HepG2 (cell line): ENCODE data around the gene WDR45B. TPM values are rescaled to one million over a fixed set of nuclear protein-coding genes. Genes with fewer than 3 reads are reported as not detected.

Source experiments
- ATAC-seq: fragments of 200-7000 bp; cut with Tn5 transposase; 3 replicates; pipeline ENCODE4 v1.9.1; 2020; ENCODE audit warnings: mild to moderate bottlenecking, moderate library complexity
- BruUV-seq: library from RNA; stranded (reverse); fragments of 400-500 nt; replicated peaks from 2 replicates; lab custom pipeline; 2021; lab: Mats Ljungman, UMichigan
- CTCF ChIA-PET: fragments of 300-600 bp; formaldehyde crosslinking; extraction: SDS; loops from one replicate; lab custom pipeline; 2021; ENCODE audit warnings: low total read pairs, inconsistent platforms, low intra/inter-chr PET ratio; lab: Yijun Ruan, JAX
- POLR2A ChIA-PET: fragments of 350-600 bp; sonication (Branson Sonifier 250); formaldehyde crosslinking; loops from one replicate; lab custom pipeline; 2020; ENCODE audit warnings: antibody characterized with exemption, inconsistent platforms; lab: Yijun Ruan, JAX
- DNase-seq: peaks from one replicate; pipeline ENCODE4 v3.0.0-alpha.2; 2015; ENCODE audit warnings: low spot score
- FAIRE-seq: peaks from 3 replicates; lab custom pipeline; 2011; peaks lifted over from hg19 to GRCh38; lab: Jason Lieb, UNC
- H2AFZ ChIP-seq: one replicate; pipeline ENCODE4 v1.6.1; 2011; ENCODE audit warnings: low read length, inconsistent platforms
- H3K27ac ChIP-seq: fragments of 300-600 bp; 3 replicates; pipeline ENCODE4 v1.8.0; 2011; ENCODE audit warnings: mixed run types, mild to moderate bottlenecking, mixed read lengths, low read length, inconsistent platforms; ENCODE audit not compliant: insufficient read depth; ENCODE audit errors: extremely low read length
- H3K27me3 ChIP-seq, 2 experiments: fragments of 200-600 bp in 1 of 2; 2 replicates in 1 of 2; 3 replicates in 1 of 2; pipeline versions ENCODE4 v1.6.0 to v1.8.0; 2011; ENCODE audit warnings: low read length in 2 of 2, mild to moderate bottlenecking in 2 of 2, moderate library complexity in 2 of 2, inconsistent platforms in 1 of 2; ENCODE audit not compliant: insufficient read depth in 2 of 2, control insufficient read depth in 1 of 2
- H3K36me3 ChIP-seq, 2 experiments: fragments of 200-600 bp in 1 of 2; replicated peaks in 1 of 2; 2 replicates in 1 of 2; 3 replicates in 1 of 2; pipeline versions ENCODE4 v1.5.1 to v1.8.0; 2011; ENCODE audit warnings: low read length in 2 of 2, inconsistent platforms in 1 of 2; ENCODE audit not compliant: insufficient read depth in 2 of 2, control insufficient read depth in 1 of 2
- H3K4me1 ChIP-seq: 2 replicates; pipeline ENCODE4 v1.5.1; 2012; ENCODE audit warnings: low read length, inconsistent platforms; ENCODE audit not compliant: insufficient read depth
- H3K4me2 ChIP-seq: 2 replicates; pipeline ENCODE4 v1.6.0; 2011; ENCODE audit warnings: low read depth, low read length, inconsistent platforms
- H3K4me3 ChIP-seq, 3 experiments: fragments of 200-600 bp in 1 of 3; sonication (generic), shearing (Covaris generic) in 1 of 3; replicated peaks in 1 of 3; 2 replicates each; pipeline ENCODE4 v1.5.1; 2011 to 2016; ENCODE audit warnings: low read length in 3 of 3, inconsistent platforms in 2 of 3, low read depth in 2 of 3, mild to moderate bottlenecking in 2 of 3, control low read depth in 1 of 3, mixed read lengths in 1 of 3; ENCODE audit not compliant: insufficient read depth in 1 of 3
- H3K79me2 ChIP-seq: one replicate; pipeline ENCODE4 v1.6.1; 2011; ENCODE audit warnings: low read length, inconsistent platforms; ENCODE audit not compliant: insufficient read depth
- H3K9ac ChIP-seq: 2 replicates; pipeline ENCODE4 v1.6.0; 2011; ENCODE audit warnings: mild to moderate bottlenecking, low read depth, low read length, inconsistent platforms; ENCODE audit not compliant: insufficient read depth
- H3K9me3 ChIP-seq: 2 replicates; pipeline ENCODE4 v1.5.1; 2012; ENCODE audit warnings: mild to moderate bottlenecking, low read length
- H4K20me1 ChIP-seq: 2 replicates; pipeline ENCODE4 v1.6.0; 2011; ENCODE audit warnings: inconsistent platforms, mild to moderate bottlenecking, low read length, moderate library complexity; ENCODE audit not compliant: insufficient read depth
- AGO1 ChIP-seq: fragments of 200-400 bp; formaldehyde crosslinking; IDR thresholded peaks from 2 replicates; pipeline ENCODE4 v1.6.1; 2017; ENCODE audit warnings: mild to moderate bottlenecking, low read depth, low read length, moderate library complexity; ENCODE audit not compliant: poor library complexity, severe bottlenecking
- CBX5 ChIP-seq: sonication (generic); formaldehyde crosslinking; IDR thresholded peaks from 2 replicates; pipeline ENCODE4 v1.4.0; 2020; ENCODE audit warnings: missing genetic modification reagents, borderline replicate concordance
- GMEB1 ChIP-seq: sonication (generic); formaldehyde crosslinking; IDR thresholded peaks from 2 replicates; pipeline ENCODE4 v1.5.1; 2020; ENCODE audit warnings: missing genetic modification reagents, mild to moderate bottlenecking, borderline replicate concordance
- HMG20A ChIP-seq: IDR thresholded peaks from 2 replicates; pipeline ENCODE4 v1.6.1; 2016; ENCODE audit warnings: borderline replicate concordance
- IKZF1 ChIP-seq: fragments of 450-650 bp; IDR thresholded peaks from 2 replicates; pipeline ENCODE4 v1.7.1; 2016
- ISX ChIP-seq: sonication (generic); formaldehyde crosslinking; conservative IDR thresholded peaks from 2 replicates; pipeline ENCODE4 v1.5.0; 2020; ENCODE audit warnings: missing genetic modification reagents
- NR1H2 ChIP-seq: sonication (generic); formaldehyde crosslinking; IDR thresholded peaks from 2 replicates; pipeline ENCODE4 v1.8.1; 2022; ENCODE audit warnings: low read depth, missing genetic modification reagents, borderline replicate concordance
- SMYD3 ChIP-seq: sonication (generic); formaldehyde crosslinking; IDR thresholded peaks from 2 replicates; pipeline ENCODE4 v1.8.1; 2023; ENCODE audit warnings: mild to moderate bottlenecking, missing genetic modification reagents
- TOPORS ChIP-seq: sonication (generic); formaldehyde crosslinking; IDR thresholded peaks from 2 replicates; pipeline ENCODE4 v1.8.0; 2023; ENCODE audit warnings: mild to moderate bottlenecking, missing genetic modification reagents
- ZFP41 ChIP-seq: sonication (generic); formaldehyde crosslinking; IDR thresholded peaks from 2 replicates; pipeline ENCODE4 v1.4.0; 2020; ENCODE audit warnings: mild to moderate bottlenecking, missing genetic modification reagents, borderline replicate concordance
- ZMYM4 ChIP-seq: sonication (generic); formaldehyde crosslinking; IDR thresholded peaks from 2 replicates; pipeline ENCODE4 v1.8.1; 2023; ENCODE audit warnings: mild to moderate bottlenecking, missing genetic modification reagents
- ZNF207 ChIP-seq: fragments of 450-650 bp; IDR thresholded peaks from 2 replicates; pipeline ENCODE4 v1.6.1; 2016; ENCODE audit warnings: antibody characterized with exemption, borderline replicate concordance
- ZNF609 ChIP-seq: sonication (generic); formaldehyde crosslinking; IDR thresholded peaks from 2 replicates; pipeline ENCODE4 v1.4.0; 2020; ENCODE audit warnings: mild to moderate bottlenecking, missing genetic modification reagents, borderline replicate concordance
- ZNF639 ChIP-seq: conservative IDR thresholded peaks from 2 replicates; pipeline ENCODE4 v1.6.1; 2018; ENCODE audit warnings: missing genetic modification reagents
- ZNF670 ChIP-seq: sonication (generic); formaldehyde crosslinking; IDR thresholded peaks from 2 replicates; pipeline ENCODE4 v1.8.0; 2022; ENCODE audit warnings: mild to moderate bottlenecking, missing genetic modification reagents, borderline replicate concordance
- ZSCAN30 ChIP-seq: sonication (generic); formaldehyde crosslinking; IDR thresholded peaks from 2 replicates; pipeline ENCODE4 v1.5.0; 2020; ENCODE audit warnings: mild to moderate bottlenecking, missing genetic modification reagents
- ZUFSP ChIP-seq: sonication (generic); formaldehyde crosslinking; IDR thresholded peaks from 2 replicates; pipeline ENCODE4 v1.9.0; 2021; ENCODE audit warnings: missing genetic modification reagents, mild to moderate bottlenecking, borderline replicate concordance
- WGBS: methylation state at CpG from one replicate; pipeline ENCODE4 v1.1.6; 2017; ENCODE audit warnings: low lambda C conversion rate; 5-methylcytosine and 5-hydroxymethylcytosine counted together
- in situ Hi-C: cut with HindIII; loops from 2 replicates; pipeline ENCODE4 v1.10.0; 2017; ENCODE audit warnings: low pct_unique_long_range_greater_than_20kb; ENCODE audit not compliant: extremely low pct_ligation_motif_present
- intact Hi-C: fragments of 100-400 bp; cut with micrococcal nuclease; formaldehyde crosslinking; loops from one replicate; pipeline ENCODE4 v1.10.0; 2022; ENCODE audit not compliant: unreplicated experiment
- polyA plus RNA-seq, 8 experiments: library from polyadenylated mRNA; depleted of rRNA in 3 of 8; stranded (reverse) in 7 of 8; unstranded in 1 of 8; fragments of >200 nt; fragmentation: Illumina TruSeq in 4 of 8; extraction: Trizol in 4 of 8; gene quantifications; 2 replicates each; pipeline versions ENCODE4 v1.2.1 to v1.2.3, GENCODE V29; 2011 to 2016; ENCODE audit warnings: low read depth in 4 of 8, missing spikeins in 1 of 8, mixed read lengths in 1 of 8; ENCODE audit not compliant: insufficient read depth in 1 of 8
- total RNA-seq, 5 experiments: library from RNA; depleted of rRNA; stranded (reverse); fragments of >200 nt; fragmentation: Illumina TruSeq; extraction: Trizol; gene quantifications; 2 replicates each; pipeline ENCODE4 v1.2.3, GENCODE V29; 2016; ENCODE audit warnings: low read depth in 1 of 5

Gene WDR45B
- total and polyA plus RNA-seq, 2 of the 13 experiments (the other 11 are each of a cell fraction or from before 2014, with no cell fraction given): 86.2 to 155 TPM

- peaks cover 11% of the 10 kb centered on the region for H3K4me1 ChIP-seq
- BruUV-seq: no TSS peak
- H3K79me2 ChIP-seq: no peaks in the 10 kb centered on the region
- no peaks in the 10 kb centered on the region for H3K27me3 ChIP-seq
- no peak overlapping the region for H2AFZ ChIP-seq
- no peaks in the 10 kb centered on the region for H4K20me1 ChIP-seq
- POLR2A ChIA-PET: no interaction called here
- intact Hi-C loops: no loop called here
- in situ Hi-C loops: no loop called here
- no peak for DNase-seq
- H3K36me3 ChIP-seq: no peaks in the 10 kb centered on the region
- no peak overlapping the region for H3K4me2 ChIP-seq
- 91% methylated on average over 7 of the region's 17 CpGs for WGBS
- H3K4me3 ChIP-seq: no peak overlapping the region
- no peak overlapping the region for H3K27ac ChIP-seq
- no peak for FAIRE-seq
- no peak overlapping the region for H3K9ac ChIP-seq
- CTCF ChIA-PET: no interaction called here
- no peak for ATAC-seq
- H3K9me3 ChIP-seq: no peaks in the 10 kb centered on the region
- TF ChIP-seq HMG20A (CRISPR knock-in tag) (no peak), ZSCAN30 (no peak), NR1H2 (CRISPR knock-in tag) (no peak), SMYD3 (no peak), ZNF670 (CRISPR knock-in tag) (no peak), ISX (CRISPR knock-in tag) (no peak), ZNF609 (CRISPR knock-in tag) (no peak), TOPORS (CRISPR knock-in tag) (no peak), GMEB1 (CRISPR knock-in tag) (no peak), AGO1 (no peak), ZFP41 (CRISPR knock-in tag) (no peak), ZNF207 (no peak), IKZF1 (no peak), ZUFSP (CRISPR knock-in tag) (no peak), ZNF639 (CRISPR knock-in tag) (no peak), ZMYM4 (CRISPR knock-in tag) (no peak), CBX5 (no peak)
These were observed 16.0 kb upstream of the WDR45B start for GRCh38 chr17:82664276-82664575.
